Measurements from ENCODE around the gene STYK1. TPM values are rescaled to one million over a fixed set of nuclear protein-coding genes. Genes with fewer than 3 reads are reported as not detected.

STYK1 gene
- total and polyA plus RNA-seq, 9 of the 15 experiments (the other 6 are each of a cell fraction or from before 2014, with no cell fraction given): 0.31 to 1.8 (median 0.64) TPM

DNA sequence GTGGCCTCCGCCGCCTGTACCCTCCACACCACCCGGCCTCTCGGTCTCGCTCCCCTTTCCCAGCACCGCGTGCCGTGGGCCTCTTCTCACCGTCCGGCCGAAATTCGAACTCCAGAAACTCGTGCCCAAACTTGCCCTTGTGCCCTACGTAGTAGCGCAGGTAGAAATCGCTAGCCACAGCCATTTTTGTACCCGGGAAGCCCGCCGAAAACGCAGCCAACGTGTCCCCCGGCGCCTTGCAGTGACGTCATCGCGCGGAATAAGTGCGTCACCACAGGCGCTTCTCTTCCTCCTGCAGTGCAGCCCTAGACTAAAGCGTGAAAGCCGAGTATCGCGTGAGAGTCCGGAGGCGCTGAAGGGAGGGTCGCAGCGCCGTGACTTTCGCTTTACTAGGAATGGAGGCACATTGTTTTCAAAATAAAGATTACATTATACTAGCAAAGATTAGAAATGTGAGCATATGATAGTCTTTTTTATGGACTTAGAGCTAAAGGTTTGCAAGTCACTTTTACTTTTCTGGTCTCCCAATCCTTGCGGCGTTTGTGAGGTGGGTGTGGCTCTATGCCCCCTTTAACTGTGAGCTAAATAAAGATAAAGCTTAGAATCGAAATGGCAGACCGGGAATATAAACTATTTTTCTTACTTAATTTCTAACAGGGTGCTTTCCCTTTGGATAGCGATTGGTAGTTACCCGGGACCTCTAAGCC, 60.4 kb downstream of the STYK1 start, which contains the start of gene MAGOHB (continued):
- no peak for TF ChIP-seq SMARCB1 (IDR thresholded peaks at IDR 0.05; ENCODE audit: insufficient read length, low read depth)
- TF ChIP-seq, protein P1, sequence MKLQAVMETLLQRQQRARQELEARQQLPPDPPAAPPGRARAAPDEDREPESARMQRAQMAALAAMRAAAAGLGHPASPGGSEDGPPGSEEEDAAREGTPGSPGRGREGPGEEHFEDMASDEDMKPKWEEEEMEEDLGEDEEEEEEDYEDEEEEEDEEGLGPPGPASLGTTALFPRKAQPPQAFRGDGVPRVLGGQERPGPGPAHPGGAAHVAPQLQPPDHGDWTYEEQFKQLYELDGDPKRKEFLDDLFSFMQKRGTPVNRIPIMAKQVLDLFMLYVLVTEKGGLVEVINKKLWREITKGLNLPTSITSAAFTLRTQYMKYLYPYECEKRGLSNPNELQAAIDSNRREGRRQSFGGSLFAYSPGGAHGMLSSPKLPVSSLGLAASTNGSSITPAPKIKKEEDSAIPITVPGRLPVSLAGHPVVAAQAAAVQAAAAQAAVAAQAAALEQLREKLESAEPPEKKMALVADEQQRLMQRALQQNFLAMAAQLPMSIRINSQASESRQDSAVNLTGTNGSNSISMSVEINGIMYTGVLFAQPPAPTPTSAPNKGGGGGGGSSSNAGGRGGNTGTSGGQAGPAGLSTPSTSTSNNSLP (IDR thresholded peaks at IDR 0.05; ENCODE audit: borderline replicate concordance, low read depth, low read length): no peak
- TF ChIP-seq ZNF75A (CRISPR knock-in tag; IDR thresholded peaks at IDR 0.05): no peak
- no peak for TF ChIP-seq SMAD3 (CRISPR knock-in tag; conservative IDR thresholded peaks at IDR 0.05)
- TF ChIP-seq ZNF197 (CRISPR knock-in tag; IDR thresholded peaks at IDR 0.05; ENCODE audit: low read depth): no peak
- TF ChIP-seq, protein P2, sequence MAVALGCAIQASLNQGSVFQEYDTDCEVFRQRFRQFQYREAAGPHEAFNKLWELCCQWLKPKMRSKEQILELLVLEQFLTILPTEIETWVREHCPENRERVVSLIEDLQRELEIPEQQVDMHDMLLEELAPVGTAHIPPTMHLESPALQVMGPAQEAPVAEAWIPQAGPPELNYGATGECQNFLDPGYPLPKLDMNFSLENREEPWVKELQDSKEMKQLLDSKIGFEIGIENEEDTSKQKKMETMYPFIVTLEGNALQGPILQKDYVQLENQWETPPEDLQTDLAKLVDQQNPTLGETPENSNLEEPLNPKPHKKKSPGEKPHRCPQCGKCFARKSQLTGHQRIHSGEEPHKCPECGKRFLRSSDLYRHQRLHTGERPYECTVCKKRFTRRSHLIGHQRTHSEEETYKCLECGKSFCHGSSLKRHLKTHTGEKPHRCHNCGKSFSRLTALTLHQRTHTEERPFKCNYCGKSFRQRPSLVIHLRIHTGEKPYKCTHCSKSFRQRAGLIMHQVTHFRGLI (CRISPR knock-in tag; IDR thresholded peaks at IDR 0.05): no peak
- TF ChIP-seq, protein P3, sequence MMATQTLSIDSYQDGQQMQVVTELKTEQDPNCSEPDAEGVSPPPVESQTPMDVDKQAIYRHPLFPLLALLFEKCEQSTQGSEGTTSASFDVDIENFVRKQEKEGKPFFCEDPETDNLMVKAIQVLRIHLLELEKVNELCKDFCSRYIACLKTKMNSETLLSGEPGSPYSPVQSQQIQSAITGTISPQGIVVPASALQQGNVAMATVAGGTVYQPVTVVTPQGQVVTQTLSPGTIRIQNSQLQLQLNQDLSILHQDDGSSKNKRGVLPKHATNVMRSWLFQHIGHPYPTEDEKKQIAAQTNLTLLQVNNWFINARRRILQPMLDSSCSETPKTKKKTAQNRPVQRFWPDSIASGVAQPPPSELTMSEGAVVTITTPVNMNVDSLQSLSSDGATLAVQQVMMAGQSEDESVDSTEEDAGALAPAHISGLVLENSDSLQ (IDR thresholded peaks at IDR 0.05): no peak
- no peak for TF ChIP-seq KDM1A (IDR thresholded peaks at IDR 0.05)
- TF ChIP-seq, protein P4, sequence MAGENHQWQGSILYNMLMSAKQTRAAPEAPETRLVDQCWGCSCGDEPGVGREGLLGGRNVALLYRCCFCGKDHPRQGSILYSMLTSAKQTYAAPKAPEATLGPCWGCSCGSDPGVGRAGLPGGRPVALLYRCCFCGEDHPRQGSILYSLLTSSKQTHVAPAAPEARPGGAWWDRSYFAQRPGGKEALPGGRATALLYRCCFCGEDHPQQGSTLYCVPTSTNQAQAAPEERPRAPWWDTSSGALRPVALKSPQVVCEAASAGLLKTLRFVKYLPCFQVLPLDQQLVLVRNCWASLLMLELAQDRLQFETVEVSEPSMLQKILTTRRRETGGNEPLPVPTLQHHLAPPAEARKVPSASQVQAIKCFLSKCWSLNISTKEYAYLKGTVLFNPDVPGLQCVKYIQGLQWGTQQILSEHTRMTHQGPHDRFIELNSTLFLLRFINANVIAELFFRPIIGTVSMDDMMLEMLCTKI (IDR thresholded peaks at IDR 0.05; ENCODE audit: partially characterized antibody): no peak
- no peak for TF ChIP-seq YBX1 (IDR thresholded peaks at IDR 0.05)
- peak; percentile 88 for TF ChIP-seq PHF8 (IDR thresholded peaks at IDR 0.05; ENCODE audit: borderline replicate concordance, low read length)
- TF ChIP-seq, protein P5, sequence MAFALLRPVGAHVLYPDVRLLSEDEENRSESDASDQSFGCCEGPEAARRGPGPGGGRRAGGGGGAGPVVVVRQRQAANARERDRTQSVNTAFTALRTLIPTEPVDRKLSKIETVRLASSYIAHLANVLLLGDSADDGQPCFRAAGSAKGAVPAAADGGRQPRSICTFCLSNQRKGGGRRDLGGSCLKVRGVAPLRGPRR (CRISPR knock-in tag; IDR thresholded peaks at IDR 0.05): no peak
- peak; percentile 71; the same call in 1 of the 2 replicates for TF ChIP-seq DIDO1 (tag; IDR thresholded peaks at IDR 0.05; ENCODE audit: low read depth)
- TF ChIP-seq ZNF79 (CRISPR knock-in tag; IDR thresholded peaks at IDR 0.05; ENCODE audit: low read depth): no peak
- TF ChIP-seq ATF7 (IDR thresholded peaks at IDR 0.05): peak; percentile 99

All from K562 (cell line).